Measurements from ENCODE around the gene UNC119.

DNA sequence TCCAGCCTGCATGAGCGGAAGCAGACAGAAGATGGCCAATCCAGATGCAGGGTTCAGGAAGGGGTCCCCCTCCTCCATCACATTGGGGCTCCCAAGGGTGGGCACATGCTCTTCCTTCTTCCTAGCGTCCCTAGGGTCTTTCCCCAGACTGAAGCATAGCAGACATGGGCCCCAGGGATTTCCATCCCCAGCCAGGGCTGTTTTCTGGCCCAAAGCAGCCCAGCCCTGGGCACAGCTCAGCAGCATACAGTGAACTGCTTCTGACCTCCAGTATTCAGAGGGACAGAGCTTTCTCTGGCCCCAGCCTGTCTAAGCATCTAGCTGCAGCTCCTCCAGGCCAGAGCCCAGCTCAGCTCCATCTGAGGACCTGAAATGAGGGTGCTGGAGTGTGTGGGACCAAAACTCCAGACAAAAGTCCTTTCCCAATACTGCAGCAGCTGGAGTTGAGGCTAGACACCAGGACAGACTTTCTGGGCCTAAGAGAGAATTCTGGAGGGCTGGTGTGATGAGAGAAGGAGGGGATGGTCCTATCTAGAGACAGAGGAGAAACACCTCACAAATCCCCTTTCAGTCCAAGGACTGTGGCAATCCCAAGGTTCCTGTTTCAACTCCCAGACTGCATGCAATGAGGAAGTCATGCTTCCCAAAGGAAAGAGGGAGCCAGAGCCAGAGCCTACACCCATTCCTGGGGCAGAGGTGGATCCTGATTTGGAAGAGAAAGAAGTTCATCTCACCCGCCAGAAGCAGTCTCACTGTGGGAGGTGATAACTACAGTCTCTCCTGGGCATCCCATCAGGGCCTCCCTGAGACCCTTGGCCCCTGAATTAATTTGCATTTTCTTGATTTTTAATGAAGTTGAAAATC is 50.8 kb downstream of the UNC119 start:
- TF ChIP-seq ZNF274 (IDR thresholded peaks at IDR 0.05; ENCODE audit: low read depth, low read length) (no peak), SUZ12 (IDR thresholded peaks at IDR 0.05; ENCODE audit: extremely low read depth, insufficient read depth, insufficient read length) (no peak)
